ENCODE data around the gene IZUMO1.
"Not testable (repeated sequence)": the region's sequence is repeated elsewhere in the genome, so short reads cannot be mapped to it uniquely, and the experiment has no call there.

The IZUMO1 gene

GRCh38 chr19:48711106-48711662 is 35.5 kb downstream of the IZUMO1 start:
- DNase-seq = no peak

GRCh38 chr19:48708471-48708870 is 38.2 kb downstream of the IZUMO1 start:
- no peak for DNase-seq

- DNase-seq = no peak
Measured at GRCh38 chr19:48705431-48705830, 41.3 kb downstream of the IZUMO1 start.

GRCh38 chr19:48703316-48703715 is 43.4 kb downstream of the IZUMO1 start:
- DNase-seq = no peak

DNA sequence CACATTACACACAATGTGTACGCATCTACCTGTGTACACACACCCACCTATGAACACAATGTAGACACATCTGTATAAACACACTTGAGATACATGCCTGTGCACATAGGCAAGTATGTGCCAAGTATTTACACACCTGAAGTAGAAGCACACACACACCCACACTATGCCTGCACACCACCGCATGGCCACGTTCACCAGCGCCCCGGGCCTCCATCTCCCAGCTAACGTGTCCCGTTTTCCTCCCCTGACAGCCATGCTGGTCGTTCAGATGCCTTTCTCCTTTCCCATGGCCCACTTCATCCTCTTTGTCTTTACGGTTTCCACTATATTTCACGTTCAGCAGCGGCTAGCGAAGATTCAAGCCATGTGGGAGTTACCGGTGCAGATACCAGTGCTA is 44.0 kb downstream of the IZUMO1 start:
- no peak for DNase-seq

DNA sequence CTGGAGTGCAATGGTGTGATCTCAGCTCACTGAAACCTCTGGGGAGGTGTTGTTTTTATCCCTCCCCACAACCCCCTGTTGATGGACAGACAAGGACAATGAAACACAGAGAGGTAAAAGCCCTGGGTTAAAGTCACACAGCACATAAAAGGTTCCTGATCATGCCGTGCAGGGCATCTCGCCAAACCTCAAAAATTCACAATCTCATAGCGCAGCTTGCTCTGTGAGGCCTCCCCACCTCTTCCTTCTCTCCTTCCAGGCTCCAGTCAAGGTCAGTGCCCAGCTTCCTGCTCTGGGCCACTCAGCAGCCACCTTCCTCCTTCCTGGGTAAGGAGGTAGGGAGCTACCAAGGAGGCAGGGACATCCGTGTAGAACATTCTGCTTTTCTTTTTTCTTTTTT is 48.7 kb downstream of the IZUMO1 start:
- no peak for DNase-seq

- DNase-seq = no peak
Measured at GRCh38 chr19:48696353-48697010, 50.2 kb downstream of the IZUMO1 start.

GRCh38 chr19:48695743-48696352 is 50.9 kb downstream of the IZUMO1 start, which contains the start of gene FUT2:
TSS of gene FUT2 (plus strand) at chr19:48695971. CDS start at chr19:48702957, 6,986 bp downstream.
- DNase-seq = no peak

GRCh38 chr19:48693629-48694028 is 53.1 kb downstream of the IZUMO1 start:
- DNase-seq = not testable (repeated sequence)

Measured in right hindlimb (tissue), 1 donor.